SJCRH30 (cell line): Measurements from ENCODE around the gene SCNN1A. TPM values are rescaled to one million over a fixed set of nuclear protein-coding genes. Genes with fewer than 3 reads are reported as not detected.

Experiments used
- DNase-seq, 2 experiments: peaks; one replicate each; pipeline ENCODE4 v3.0.0-alpha.2; 2015 to 2020
- H3K27ac ChIP-seq: fragments of 250-450 bp; sonication (Bioruptor Pico); 2 replicates; pipeline ENCODE4 v1.5.1; 2020; ENCODE audit warnings: mild to moderate bottlenecking, moderate library complexity
- H3K27me3 ChIP-seq: fragments of 250-450 bp; sonication (Bioruptor Pico); 2 replicates; pipeline ENCODE4 v1.5.1; 2020; ENCODE audit warnings: mild to moderate bottlenecking, moderate library complexity
- H3K36me3 ChIP-seq: fragments of 250-450 bp; sonication (Bioruptor Pico); 2 replicates; pipeline ENCODE4 v1.5.1; 2020; ENCODE audit warnings: mild to moderate bottlenecking, moderate library complexity
- H3K4me1 ChIP-seq: fragments of 250-450 bp; sonication (Bioruptor Pico); 2 replicates; pipeline ENCODE4 v1.5.1; 2020; ENCODE audit warnings: mild to moderate bottlenecking, moderate library complexity
- H3K4me3 ChIP-seq: fragments of 250-450 bp; sonication (Bioruptor Pico); 2 replicates; pipeline ENCODE4 v1.5.1; 2020; ENCODE audit warnings: mild to moderate bottlenecking, moderate library complexity
- H3K9me3 ChIP-seq: fragments of 250-450 bp; sonication (Bioruptor Pico); replicated peaks from 2 replicates; pipeline ENCODE4 v1.5.1; 2020; ENCODE audit warnings: mild to moderate bottlenecking, moderate library complexity
- total RNA-seq: library from RNA; depleted of rRNA; stranded (reverse); fragments of >200 nt; shearing (Covaris generic); gene quantifications from 2 replicates; pipeline ENCODE4 v1.2.3, GENCODE V29; 2014

The SCNN1A gene
- total RNA-seq, 1 experiment from 2014 or later = not detected

GRCh38 chr12:6367065-6367968 lies 8.0 kb downstream of the SCNN1A start:
- no peak for DNase-seq
- no peaks in the 10 kb centered on the region for H3K9me3 ChIP-seq
- no peaks in the 10 kb centered on the region for H3K36me3 ChIP-seq
- no peak overlapping the region for H3K4me3 ChIP-seq
- H3K27me3 ChIP-seq = no peaks in the 10 kb centered on the region
- no peak overlapping the region for H3K27ac ChIP-seq
- H3K4me1 ChIP-seq = peaks cover 17% of the 10 kb centered on the region

GRCh38 chr12:6364044-6364374 lies 11.4 kb downstream of the SCNN1A start:
- no peak overlapping the region for H3K27ac ChIP-seq
- no peaks in the 10 kb centered on the region for H3K36me3 ChIP-seq
- H3K4me1 ChIP-seq = no peaks in the 10 kb centered on the region; the same call in 1 of the 2 replicates
- H3K27me3 ChIP-seq = no peaks in the 10 kb centered on the region
- H3K4me3 ChIP-seq = no peak overlapping the region
- no peak for DNase-seq
- no peaks in the 10 kb centered on the region for H3K9me3 ChIP-seq

GRCh38 chr12:6363330-6364043 lies 11.9 kb downstream of the SCNN1A start:
- Histone ChIP-seq H3K27ac (no peak overlapping the region), H3K36me3 (no peaks in the 10 kb centered on the region), H3K4me3 (peak overlapping the region; percentile 17; the same call in 1 of the 2 replicates), H3K4me1 (no peaks in the 10 kb centered on the region; the same call in 1 of the 2 replicates), H3K27me3 (no peaks in the 10 kb centered on the region; the same call in 1 of the 2 replicates), H3K9me3 (no peaks in the 10 kb centered on the region)
- no peak for DNase-seq

GRCh38 chr12:6363010-6363329 lies 12.4 kb downstream of the SCNN1A start:
- Histone ChIP-seq H3K9me3 (0 out of 2 replicates have a peak, but pooled peaks cover 3% of the 10 kb centered on the region), H3K27me3 (peaks cover 2% of the 10 kb centered on the region; the same call in 1 of the 2 replicates), H3K27ac (no peak overlapping the region), H3K36me3 (no peaks in the 10 kb centered on the region), H3K4me3 (no peak overlapping the region), H3K4me1 (no peaks in the 10 kb centered on the region)
- no peak for DNase-seq

GRCh38 chr12:6362403-6362802 lies 13.0 kb downstream of the SCNN1A start:
- H3K36me3 ChIP-seq = no peaks in the 10 kb centered on the region
- H3K9me3 ChIP-seq = 0 out of 2 replicates have a peak, but pooled peaks cover 4% of the 10 kb centered on the region
- DNase-seq = no peak
- H3K27me3 ChIP-seq = peaks cover 6% of the 10 kb centered on the region; the same call in 1 of the 2 replicates
- H3K4me3 ChIP-seq = no peak overlapping the region
- no peak overlapping the region for H3K27ac ChIP-seq
- no peaks in the 10 kb centered on the region for H3K4me1 ChIP-seq

- H3K27ac ChIP-seq = no peak overlapping the region
- H3K4me1 ChIP-seq = no peaks in the 10 kb centered on the region
- 0 out of 2 replicates have a peak, but pooled peaks cover 4% of the 10 kb centered on the region for H3K9me3 ChIP-seq
- no peak overlapping the region for H3K4me3 ChIP-seq
- H3K36me3 ChIP-seq = no peaks in the 10 kb centered on the region
- no peak for DNase-seq
- H3K27me3 ChIP-seq = peaks cover 6% of the 10 kb centered on the region; the same call in 1 of the 2 replicates
These were observed 13.5 kb downstream of the SCNN1A start for GRCh38 chr12:6361834-6362233.

GRCh38 chr12:6360578-6361490 lies 14.5 kb downstream of the SCNN1A start:
- no peak for DNase-seq
- Histone ChIP-seq H3K27me3 (peaks cover 6% of the 10 kb centered on the region; the same call in 1 of the 2 replicates), H3K4me3 (no peak overlapping the region)

GRCh38 chr12:6360080-6360571 lies 15.2 kb downstream of the SCNN1A start:
- 0 out of 2 replicates have a peak, but pooled peaks cover 4% of the 10 kb centered on the region for H3K9me3 ChIP-seq
- no peak overlapping the region for H3K4me3 ChIP-seq
- peaks cover 6% of the 10 kb centered on the region; the same call in 1 of the 2 replicates for H3K27me3 ChIP-seq
- no peaks in the 10 kb centered on the region for H3K36me3 ChIP-seq
- H3K4me1 ChIP-seq = no peaks in the 10 kb centered on the region
- DNase-seq = no peak
- H3K27ac ChIP-seq = no peak overlapping the region

More at GRCh38 chr12:6360578-6361490, 14.5 kb downstream of the SCNN1A start:
- Histone ChIP-seq H3K4me1 (no peaks in the 10 kb centered on the region), H3K9me3 (0 out of 2 replicates have a peak, but pooled peaks cover 4% of the 10 kb centered on the region), H3K36me3 (no peaks in the 10 kb centered on the region), H3K27ac (no peak overlapping the region)

GRCh38 chr12:6358881-6359280 lies 16.5 kb downstream of the SCNN1A start:
- H3K4me1 ChIP-seq = no peaks in the 10 kb centered on the region
- no peaks in the 10 kb centered on the region for H3K36me3 ChIP-seq
- H3K4me3 ChIP-seq = no peak overlapping the region
- no peak for DNase-seq
- H3K27ac ChIP-seq = no peak overlapping the region
- H3K27me3 ChIP-seq = peaks cover 6% of the 10 kb centered on the region; the same call in 1 of the 2 replicates
- 0 out of 2 replicates have a peak, but pooled peaks cover 4% of the 10 kb centered on the region for H3K9me3 ChIP-seq

- Histone ChIP-seq H3K27ac (no peak overlapping the region), H3K4me1 (peaks cover 4% of the 10 kb centered on the region; the same call in 1 of the 2 replicates), H3K4me3 (no peak overlapping the region), H3K27me3 (peaks cover 6% of the 10 kb centered on the region; the same call in 1 of the 2 replicates), H3K9me3 (0 out of 2 replicates have a peak, but pooled peaks cover 4% of the 10 kb centered on the region), H3K36me3 (no peaks in the 10 kb centered on the region)
- DNase-seq = no peak
These were observed 19.0 kb downstream of the SCNN1A start for GRCh38 chr12:6356374-6356820.

- Histone ChIP-seq H3K27me3 (peaks cover 6% of the 10 kb centered on the region; the same call in 1 of the 2 replicates), H3K4me3 (no peak overlapping the region), H3K36me3 (no peaks in the 10 kb centered on the region), H3K4me1 (peaks cover 4% of the 10 kb centered on the region; the same call in 1 of the 2 replicates), H3K9me3 (0 out of 2 replicates have a peak, but pooled peaks cover 4% of the 10 kb centered on the region), H3K27ac (no peak overlapping the region)
- DNase-seq = no peak
These were observed 19.6 kb downstream of the SCNN1A start for GRCh38 chr12:6355491-6356373.

GRCh38 chr12:6354495-6355393 lies 20.6 kb downstream of the SCNN1A start:
- Histone ChIP-seq H3K9me3 (0 out of 2 replicates have a peak, but pooled peaks cover 4% of the 10 kb centered on the region), H3K36me3 (no peaks in the 10 kb centered on the region), H3K27ac (no peak overlapping the region), H3K4me3 (no peak overlapping the region), H3K27me3 (peaks cover 6% of the 10 kb centered on the region; the same call in 1 of the 2 replicates), H3K4me1 (peaks cover 4% of the 10 kb centered on the region; the same call in 1 of the 2 replicates)
- DNase-seq = no peak
